ENCODE results near the gene ASPA.

Gene ASPA

GRCh38 chr17:3535253-3535995, 59.6 kb downstream of the ASPA start:
- ATAC-seq, result peak; percentile 67 to 84

GRCh38 chr17:3536716-3537115, 60.9 kb downstream of the ASPA start:
- ATAC-seq, result no peak

- ATAC-seq, result no peak
These were observed 64.2 kb downstream of the ASPA start for GRCh38 chr17:3539881-3540540.

- ATAC-seq, result no peak
These were observed 66.8 kb downstream of the ASPA start for GRCh38 chr17:3542410-3543088.

GRCh38 chr17:3543453-3543852, 67.7 kb downstream of the ASPA start:
- ATAC-seq, result no peak

GRCh38 chr17:3544365-3544764, 68.6 kb downstream of the ASPA start:
- no peak for ATAC-seq

GRCh38 chr17:3545151-3545550, 69.4 kb downstream of the ASPA start:
- no peak for ATAC-seq

GRCh38 chr17:3546521-3546920, 70.7 kb downstream of the ASPA start:
- no peak for ATAC-seq

GRCh38 chr17:3546997-3547396, 71.2 kb downstream of the ASPA start:
- no peak for ATAC-seq

- ATAC-seq, result no peak
These were observed 71.8 kb downstream of the ASPA start for GRCh38 chr17:3547628-3548027.

GRCh38 chr17:3549610-3550162, 73.9 kb downstream of the ASPA start:
- ATAC-seq, result no peak

- no peak for ATAC-seq
These were observed 75.4 kb downstream of the ASPA start for GRCh38 chr17:3551189-3551588.

- ATAC-seq, result no peak
These were observed 77.1 kb downstream of the ASPA start for GRCh38 chr17:3552916-3553315.

Data from activated CD4-positive, CD25-positive, alpha-beta regulatory T cell treated with anti-CD3 and anti-CD28 coated beads, Interleukin-2, amount 50 U/mL, for 24 hours (primary cell).